GM13977 (cell line): ENCODE measurements around the gene SFRP2.

Experiments
- DNase-seq: peaks from one replicate; pipeline ENCODE4 v3.0.0; 2012; ENCODE audit warnings: low spot score
- CTCF ChIP-seq: IDR thresholded peaks from 2 replicates; pipeline ENCODE4 v1.5.1; 2012; ENCODE audit warnings: mild to moderate bottlenecking, control low read depth; ENCODE audit not compliant: insufficient read depth; ENCODE audit errors: extremely low read depth, missing control alignments
- in situ Hi-C: fragments of 300-500 bp; cut with MboI; formaldehyde crosslinking; loops from one replicate; pipeline ENCODE4 v1.12.0; 2022; ENCODE audit warnings: low sequenced_read_pairs, low pct_unique_long_range_greater_than_20kb, mixed read lengths, inconsistent platforms; ENCODE audit not compliant: unreplicated experiment

SFRP2 gene

GRCh38 chr4:153747406-153747955 is 41.4 kb downstream of the SFRP2 start:
- in situ Hi-C loops = no loop called here
- no peak for TF ChIP-seq CTCF
- no peak for DNase-seq

GRCh38 chr4:153745651-153746050 is 43.2 kb downstream of the SFRP2 start:
- no peak for TF ChIP-seq CTCF
- in situ Hi-C loops = no loop called here
- no peak for DNase-seq

GRCh38 chr4:153741541-153741940 is 47.3 kb downstream of the SFRP2 start:
- TF ChIP-seq CTCF = no peak
- DNase-seq = no peak
- in situ Hi-C loops = no loop called here

GRCh38 chr4:153735906-153736461 is 52.9 kb downstream of the SFRP2 start:
- no peak for TF ChIP-seq CTCF
- no peak for DNase-seq
- in situ Hi-C loops = no loop called here

- in situ Hi-C loops = no loop called here
- DNase-seq = no peak
- no peak for TF ChIP-seq CTCF
These were observed 55.0 kb downstream of the SFRP2 start for GRCh38 chr4:153733751-153734448.

- DNase-seq = no peak
These were observed 57.6 kb downstream of the SFRP2 start for GRCh38 chr4:153731239-153731638.

More at GRCh38 chr4:153731239-153731638, 57.6 kb downstream of the SFRP2 start:
- TF ChIP-seq CTCF = no peak
- in situ Hi-C loops = no loop called here
